Caco-2 (cell line): ENCODE data around the gene MID1. TPM values are rescaled to one million over a fixed set of nuclear protein-coding genes. Genes with fewer than 3 reads are reported as not detected.

ENCODE experiments used
- BruUV-seq: library from RNA; stranded (reverse); fragments of 400-500 nt; replicated peaks from 2 replicates; lab custom pipeline; 2021; lab: Mats Ljungman, UMichigan
- CTCF ChIA-PET: fragments of 300-600 bp; sonication (Branson Sonifier 250); formaldehyde crosslinking; loops from one replicate; lab custom pipeline; 2022; ENCODE audit warnings: antibody characterized with exemption; lab: Charles Lee
- POLR2A ChIA-PET: fragments of 300-600 bp; sonication (Branson Sonifier 250); formaldehyde crosslinking; loops from one replicate; lab custom pipeline; 2022; ENCODE audit warnings: antibody characterized with exemption; lab: Charles Lee
- DNase-seq, 2 experiments: peaks; one replicate each; pipeline versions ENCODE4 v3.0.0 to v3.0.0-alpha.2; 2020 to 2022
- H3K27me3 ChIP-seq: replicated peaks from 2 replicates; pipeline ENCODE4 v1.6.0; 2011; ENCODE audit warnings: low read length; ENCODE audit not compliant: control insufficient read depth, insufficient read depth
- H3K36me3 ChIP-seq: 2 replicates; pipeline ENCODE4 v1.5.1; 2011; ENCODE audit warnings: low read length; ENCODE audit not compliant: control insufficient read depth, insufficient read depth
- H3K4me1 ChIP-seq: fragments of 250-450 bp; sonication (Bioruptor Pico); 2 replicates; pipeline ENCODE4 v1.5.1; 2020; ENCODE audit warnings: mild to moderate bottlenecking
- H3K4me3 ChIP-seq: 2 replicates; pipeline ENCODE4 v1.5.1; 2011; ENCODE audit warnings: low read depth, mild to moderate bottlenecking, control low read depth, low read length
- H3K9me3 ChIP-seq: fragments of 250-450 bp; sonication (Bioruptor Pico); 2 replicates; pipeline ENCODE4 v1.5.1; 2020; ENCODE audit warnings: mild to moderate bottlenecking, moderate library complexity
- H3K27ac Mint-ChIP-seq: one replicate; pipeline ENCODE4 v1.8.0; 2022; ENCODE audit warnings: mixed read lengths; ENCODE audit not compliant: unreplicated experiment
- H3K27me3 Mint-ChIP-seq: one replicate; pipeline ENCODE4 v1.8.0; 2022; ENCODE audit warnings: mixed read lengths; ENCODE audit not compliant: insufficient read depth, unreplicated experiment
- H3K36me3 Mint-ChIP-seq: one replicate; pipeline ENCODE4 v1.8.0; 2022; ENCODE audit warnings: mild to moderate bottlenecking, mixed read lengths; ENCODE audit not compliant: insufficient read depth, unreplicated experiment
- H3K4me1 Mint-ChIP-seq: one replicate; pipeline ENCODE4 v1.8.0; 2022; ENCODE audit warnings: low read depth, mixed read lengths; ENCODE audit not compliant: unreplicated experiment
- H3K4me3 Mint-ChIP-seq: one replicate; pipeline ENCODE4 v1.8.0; 2022; ENCODE audit warnings: mild to moderate bottlenecking, moderate library complexity, mixed read lengths; ENCODE audit not compliant: unreplicated experiment
- H3K9me3 Mint-ChIP-seq: one replicate; pipeline ENCODE4 v1.8.0; 2022; ENCODE audit warnings: mixed read lengths; ENCODE audit not compliant: unreplicated experiment
- CTCF ChIP-seq, 2 experiments: fragments of 200-600 bp in 1 of 2; IDR thresholded peaks; 1 replicate in 1 of 2; 2 replicates in 1 of 2; pipeline versions ENCODE4 v1.5.1 to v1.8.0; 2011 to 2022; ENCODE audit warnings: antibody characterized with exemption in 1 of 2, control low read depth in 1 of 2, inconsistent platforms in 1 of 2, low read depth in 1 of 2, low read length in 1 of 2, mild to moderate bottlenecking in 1 of 2, moderate library complexity in 1 of 2; ENCODE audit not compliant: insufficient read depth in 1 of 2, severe bottlenecking in 1 of 2, unreplicated experiment in 1 of 2
- intact Hi-C: fragments of 100-400 bp; cut with micrococcal nuclease; formaldehyde crosslinking; loops from one replicate; pipeline ENCODE4 v1.10.0; 2022; ENCODE audit not compliant: unreplicated experiment
- total RNA-seq: library from RNA; stranded (reverse); gene quantifications from 2 replicates; pipeline ENCODE4 v1.2.3, GENCODE V29; 2022

The MID1 gene
- total RNA-seq, 1 experiment from 2014 or later = 61.3 TPM

DNA sequence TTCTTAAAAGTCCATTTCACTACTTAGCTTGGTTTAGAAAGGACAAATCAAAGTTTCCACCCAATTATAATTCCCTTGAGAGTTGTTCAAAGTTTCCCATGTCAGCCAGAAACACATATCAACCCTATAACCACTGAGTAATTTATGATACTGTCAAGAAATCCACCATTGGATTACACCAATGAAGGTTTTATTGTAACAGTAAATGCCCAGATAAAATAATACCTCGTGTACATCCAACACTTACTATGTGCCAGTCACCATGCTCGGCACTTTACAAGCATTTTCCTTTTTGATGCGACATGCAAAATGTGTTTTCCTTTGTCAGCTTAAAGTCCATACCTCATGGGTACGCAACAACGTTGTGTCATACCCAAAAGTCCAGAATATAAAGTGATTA, 64.0 kb downstream of the MID1 start:
- no peaks in the 10 kb centered on the region for H3K4me1 ChIP-seq
- POLR2A ChIA-PET = interaction anchor here (0.6 kb wide), 1 partner anchor 17 kb away, joined by 3 read pairs; no protein-coding TSS in a partner anchor

GRCh38 chrX:10555846-10556245, 64.5 kb downstream of the MID1 start:
- no peak for DNase-seq
- CTCF ChIA-PET = no interaction called here
- Histone ChIP-seq H3K27me3 (no peaks in the 10 kb centered on the region), H3K9me3 (no peaks in the 10 kb centered on the region), H3K36me3 (no peaks in the 10 kb centered on the region), H3K4me3 (no peak overlapping the region), H3K4me1 (no peaks in the 10 kb centered on the region)
- peaks cover 4% of the 10 kb centered on the region for H3K36me3 Mint-ChIP-seq
- peak overlapping the region; percentile 50 for H3K27ac Mint-ChIP-seq
- POLR2A ChIA-PET = interaction anchor here (0.6 kb wide), 1 partner anchor 16 kb away, joined by 3 read pairs; no protein-coding TSS in a partner anchor
- TF ChIP-seq CTCF (IDR thresholded peaks at IDR 0.05; ENCODE audit: insufficient read depth in 1 of 2, low read depth in 1 of 2, low read length in 1 of 2, severe bottlenecking in 1 of 2, unreplicated experiment in 1 of 2) = no peak
- no TSS peak for BruUV-seq
- H3K27me3 Mint-ChIP-seq = no peaks in the 10 kb centered on the region
- no peaks in the 10 kb centered on the region for H3K9me3 Mint-ChIP-seq
- intact Hi-C loops = no loop called here
- H3K4me1 Mint-ChIP-seq = peaks cover 7% of the 10 kb centered on the region
- no peak overlapping the region for H3K4me3 Mint-ChIP-seq

More for the DNA sequence above, 64.0 kb downstream of the MID1 start:
- Histone ChIP-seq H3K36me3 (no peaks in the 10 kb centered on the region), H3K4me3 (no peak overlapping the region), H3K27me3 (no peaks in the 10 kb centered on the region), H3K9me3 (no peaks in the 10 kb centered on the region)
- DNase-seq = no peak
- CTCF ChIA-PET = no interaction called here
- no peaks in the 10 kb centered on the region for H3K9me3 Mint-ChIP-seq
- intact Hi-C loops = no loop called here
- H3K27me3 Mint-ChIP-seq = no peaks in the 10 kb centered on the region
- TF ChIP-seq CTCF (IDR thresholded peaks at IDR 0.05; ENCODE audit: insufficient read depth in 1 of 2, low read depth in 1 of 2, low read length in 1 of 2, severe bottlenecking in 1 of 2, unreplicated experiment in 1 of 2) = no peak
- peaks cover 4% of the 10 kb centered on the region for H3K36me3 Mint-ChIP-seq
- H3K4me3 Mint-ChIP-seq = no peak overlapping the region
- H3K4me1 Mint-ChIP-seq = peaks cover 7% of the 10 kb centered on the region
- H3K27ac Mint-ChIP-seq = peak overlapping the region; percentile 50
- no TSS peak for BruUV-seq

- ChIA-PET CTCF (no interaction called here), POLR2A (no interaction called here)
- intact Hi-C loops = no loop called here
- H3K36me3 Mint-ChIP-seq = peaks cover 4% of the 10 kb centered on the region
- H3K9me3 ChIP-seq = no peaks in the 10 kb centered on the region
- DNase-seq = no peak
- H3K9me3 Mint-ChIP-seq = no peaks in the 10 kb centered on the region
- H3K4me1 Mint-ChIP-seq = peaks cover 7% of the 10 kb centered on the region
- no peak overlapping the region for H3K4me3 Mint-ChIP-seq
- H3K27me3 ChIP-seq = no peaks in the 10 kb centered on the region
- BruUV-seq = no TSS peak
- H3K36me3 ChIP-seq = no peaks in the 10 kb centered on the region
- H3K27me3 Mint-ChIP-seq = no peaks in the 10 kb centered on the region
- no peak for TF ChIP-seq CTCF (IDR thresholded peaks at IDR 0.05; ENCODE audit: insufficient read depth in 1 of 2, low read depth in 1 of 2, low read length in 1 of 2, severe bottlenecking in 1 of 2, unreplicated experiment in 1 of 2)
- H3K27ac Mint-ChIP-seq = no peak overlapping the region
- H3K4me3 ChIP-seq = no peak overlapping the region
- H3K4me1 ChIP-seq = no peaks in the 10 kb centered on the region
Observed at GRCh38 chrX:10554612-10555270, 65.6 kb downstream of the MID1 start.
